ENCODE data around the gene GPD1L.

DNA sequence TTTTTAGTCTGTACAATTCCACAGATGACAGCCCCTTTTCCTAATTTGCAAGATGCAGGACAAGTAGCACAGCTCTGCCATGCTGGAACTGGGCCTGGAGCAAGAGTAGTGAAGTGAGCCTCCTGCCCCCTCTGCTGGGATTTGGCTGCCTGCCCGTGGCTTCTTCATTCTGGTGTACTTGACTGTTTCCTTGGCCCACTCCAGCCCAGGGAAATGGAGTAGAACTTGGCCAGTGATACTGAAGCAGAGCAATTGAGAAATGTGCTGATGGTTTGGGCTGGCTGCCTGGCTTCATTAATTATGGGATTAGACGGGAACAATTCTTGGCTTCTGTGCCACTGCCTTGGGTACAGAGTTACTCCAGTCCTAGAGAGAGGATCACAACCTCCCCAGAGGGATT is 2.8 kb downstream of the GPD1L start:
- TF ChIP-seq, protein P1, sequence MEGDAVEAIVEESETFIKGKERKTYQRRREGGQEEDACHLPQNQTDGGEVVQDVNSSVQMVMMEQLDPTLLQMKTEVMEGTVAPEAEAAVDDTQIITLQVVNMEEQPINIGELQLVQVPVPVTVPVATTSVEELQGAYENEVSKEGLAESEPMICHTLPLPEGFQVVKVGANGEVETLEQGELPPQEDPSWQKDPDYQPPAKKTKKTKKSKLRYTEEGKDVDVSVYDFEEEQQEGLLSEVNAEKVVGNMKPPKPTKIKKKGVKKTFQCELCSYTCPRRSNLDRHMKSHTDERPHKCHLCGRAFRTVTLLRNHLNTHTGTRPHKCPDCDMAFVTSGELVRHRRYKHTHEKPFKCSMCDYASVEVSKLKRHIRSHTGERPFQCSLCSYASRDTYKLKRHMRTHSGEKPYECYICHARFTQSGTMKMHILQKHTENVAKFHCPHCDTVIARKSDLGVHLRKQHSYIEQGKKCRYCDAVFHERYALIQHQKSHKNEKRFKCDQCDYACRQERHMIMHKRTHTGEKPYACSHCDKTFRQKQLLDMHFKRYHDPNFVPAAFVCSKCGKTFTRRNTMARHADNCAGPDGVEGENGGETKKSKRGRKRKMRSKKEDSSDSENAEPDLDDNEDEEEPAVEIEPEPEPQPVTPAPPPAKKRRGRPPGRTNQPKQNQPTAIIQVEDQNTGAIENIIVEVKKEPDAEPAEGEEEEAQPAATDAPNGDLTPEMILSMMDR (optimal IDR thresholded peaks at IDR 0.05 in 1 of 3, IDR thresholded peaks at IDR 0.05 in 1 of 3, conservative IDR thresholded peaks at IDR 0.05 in 1 of 3; ENCODE audit: extremely low read depth in 1 of 3, insufficient read depth in 2 of 3, low read length in 3 of 3): no peak
- no peak for TF ChIP-seq EZH2 (IDR thresholded peaks at IDR 0.05; ENCODE audit: low read length)

Data from keratinocyte (primary cell).